Activated CD4-positive, alpha-beta T cell treated with anti-CD3 and anti-CD28 coated beads, Interleukin-2, Interleukin-6, amounts not matched to agents 100 ng/mL and 50 ng/mL, durations not matched to agents 16 hours and 8 hours (primary cell): Measurements from ENCODE around the gene TNNC1.

Experiments
- DNase-seq: peaks from one replicate; pipeline ENCODE4 v3.0.0-alpha.2; 2020

Gene TNNC1

DNA sequence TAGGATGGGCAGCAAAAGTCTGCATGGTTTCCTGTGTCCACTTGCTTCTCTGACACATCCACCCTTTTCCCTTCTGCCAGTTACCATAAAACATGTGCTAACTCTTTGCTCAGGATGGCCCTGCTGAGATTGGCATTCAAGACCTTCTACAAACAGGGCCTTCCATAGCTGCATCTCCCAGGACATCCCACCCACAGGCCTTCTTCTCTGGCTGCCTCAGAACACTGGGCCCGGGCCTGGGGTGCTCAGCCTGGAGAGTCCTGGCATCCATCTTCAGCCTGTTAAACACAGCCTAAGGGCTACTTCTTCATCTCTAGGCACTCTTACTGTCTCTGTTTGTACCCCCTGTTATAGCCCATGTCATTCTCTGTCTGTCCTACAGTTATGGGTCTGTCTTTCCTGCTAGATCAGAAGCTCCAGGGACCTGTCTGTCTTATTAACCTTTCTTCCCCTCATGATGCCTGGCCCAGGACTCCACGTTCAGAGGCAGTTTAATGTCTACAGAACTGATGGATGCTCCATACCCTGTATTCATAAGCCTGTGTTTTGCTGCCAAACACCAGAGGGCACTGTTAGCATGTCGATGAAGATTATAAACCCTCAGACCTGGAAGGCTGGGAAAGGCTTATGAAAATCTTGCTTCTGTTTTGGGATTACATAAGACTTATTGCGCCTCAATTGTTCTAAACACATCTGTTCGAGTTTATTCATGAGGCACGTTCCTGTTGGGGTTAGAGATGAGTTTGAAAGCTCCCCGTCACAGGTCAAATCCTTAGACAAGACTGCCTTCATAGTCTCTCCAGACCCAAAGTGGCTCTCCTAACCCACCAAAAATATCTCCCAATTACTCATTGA lies 25.5 kb downstream of the TNNC1 start:
- peak; percentile 60 for DNase-seq

DNA sequence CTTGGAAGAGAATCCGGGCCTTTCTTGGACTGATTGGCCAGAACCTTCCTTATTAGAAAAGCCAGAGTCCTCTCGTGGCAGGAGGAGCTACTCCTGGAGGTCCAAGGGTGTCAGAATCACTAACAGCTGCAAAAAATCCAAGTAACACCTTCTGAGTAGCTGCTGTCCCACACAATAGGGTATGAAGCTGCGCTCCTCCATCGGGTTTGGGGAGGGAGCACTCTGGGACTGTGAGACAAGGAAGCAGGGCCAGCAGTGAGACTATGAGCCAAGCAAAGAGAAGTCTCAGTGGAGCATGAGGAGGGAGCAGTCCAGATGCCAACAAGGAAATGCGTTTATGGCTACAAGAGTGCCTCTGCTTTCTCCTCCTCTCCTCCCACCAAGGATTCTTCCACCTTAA lies 30.7 kb downstream of the TNNC1 start:
- DNase-seq = no peak

- no peak for DNase-seq
Measured at GRCh38 chr3:52422669-52423068, 31.2 kb downstream of the TNNC1 start.

- DNase-seq = no peak
Measured at GRCh38 chr3:52420388-52420787, 33.5 kb downstream of the TNNC1 start.

GRCh38 chr3:52415800-52416199 lies 38.0 kb downstream of the TNNC1 start:
- DNase-seq = no peak

DNA sequence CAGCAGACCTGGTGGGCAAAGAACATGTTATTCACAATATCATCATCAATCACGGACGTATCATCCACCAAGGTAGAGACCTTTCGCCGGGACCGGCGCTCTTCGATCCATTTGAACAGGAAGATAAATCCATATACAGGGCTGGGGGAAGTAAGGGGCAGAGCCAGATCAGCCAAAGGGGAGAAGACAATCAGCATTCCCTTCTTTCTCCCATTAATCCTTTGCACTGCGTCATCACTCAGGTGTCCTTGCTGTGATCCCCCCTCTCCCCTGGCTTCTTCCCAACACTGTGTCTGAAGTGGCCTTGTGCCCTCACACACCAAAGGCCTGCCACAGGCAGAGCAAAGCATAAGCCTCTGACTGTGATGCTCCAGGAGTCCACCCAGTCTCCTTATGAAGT lies 45.4 kb downstream of the TNNC1 start:
- no peak for DNase-seq

DNA sequence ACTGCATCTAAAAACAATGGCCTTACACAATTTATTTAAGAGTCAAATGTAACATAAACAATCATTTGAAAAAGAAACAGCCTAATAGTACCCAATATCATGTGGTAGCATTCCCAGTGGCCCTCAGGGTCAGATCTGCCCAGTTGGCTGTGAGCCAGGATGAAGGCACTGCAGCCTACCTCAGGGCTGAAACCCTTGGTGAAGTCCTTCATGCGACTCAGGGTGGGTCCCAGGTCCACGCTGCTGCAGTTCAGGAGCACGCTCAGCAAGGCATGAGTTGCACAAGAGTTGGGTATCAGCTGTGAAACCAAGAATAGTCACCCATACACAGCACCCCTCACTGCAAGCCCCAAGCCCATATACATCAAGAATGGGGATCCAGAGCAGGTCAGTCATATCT lies 46.1 kb downstream of the TNNC1 start:
- no peak for DNase-seq

GRCh38 chr3:52406791-52407510 lies 46.9 kb downstream of the TNNC1 start:
- no peak for DNase-seq

- no peak for DNase-seq
Measured at GRCh38 chr3:52406231-52406661, 47.6 kb downstream of the TNNC1 start.

DNA sequence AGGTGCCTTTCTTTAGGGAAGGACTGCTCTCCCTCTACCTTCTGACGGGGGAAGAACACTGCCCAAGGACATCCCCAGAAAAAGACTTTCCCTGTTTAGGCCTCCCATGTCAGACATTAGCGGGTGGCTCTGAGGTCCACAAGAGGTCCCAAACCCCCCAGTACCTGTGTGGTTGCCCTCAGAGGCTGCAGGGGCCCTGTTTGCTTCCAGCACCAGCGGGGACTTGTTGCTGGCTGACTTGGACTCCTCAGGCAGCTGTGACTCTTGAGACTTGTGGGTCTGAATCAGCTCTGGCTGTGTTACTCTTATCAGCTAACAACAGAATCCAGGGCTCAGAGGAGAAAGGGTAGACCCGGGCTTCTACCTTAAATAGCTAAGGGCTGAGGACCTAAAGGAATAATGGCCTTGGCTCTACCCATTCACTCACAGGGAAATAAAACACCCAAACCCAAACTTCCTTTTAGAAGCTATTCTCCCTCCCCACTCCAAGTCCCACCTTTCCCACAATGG lies 48.2 kb downstream of the TNNC1 start:
- DNase-seq = no peak

GRCh38 chr3:52405066-52405465 lies 48.8 kb downstream of the TNNC1 start:
- no peak for DNase-seq

GRCh38 chr3:52404391-52404790 lies 49.5 kb downstream of the TNNC1 start:
- DNase-seq = no peak

GRCh38 chr3:52403955-52404354 lies 49.9 kb downstream of the TNNC1 start:
- DNase-seq = no peak

DNA sequence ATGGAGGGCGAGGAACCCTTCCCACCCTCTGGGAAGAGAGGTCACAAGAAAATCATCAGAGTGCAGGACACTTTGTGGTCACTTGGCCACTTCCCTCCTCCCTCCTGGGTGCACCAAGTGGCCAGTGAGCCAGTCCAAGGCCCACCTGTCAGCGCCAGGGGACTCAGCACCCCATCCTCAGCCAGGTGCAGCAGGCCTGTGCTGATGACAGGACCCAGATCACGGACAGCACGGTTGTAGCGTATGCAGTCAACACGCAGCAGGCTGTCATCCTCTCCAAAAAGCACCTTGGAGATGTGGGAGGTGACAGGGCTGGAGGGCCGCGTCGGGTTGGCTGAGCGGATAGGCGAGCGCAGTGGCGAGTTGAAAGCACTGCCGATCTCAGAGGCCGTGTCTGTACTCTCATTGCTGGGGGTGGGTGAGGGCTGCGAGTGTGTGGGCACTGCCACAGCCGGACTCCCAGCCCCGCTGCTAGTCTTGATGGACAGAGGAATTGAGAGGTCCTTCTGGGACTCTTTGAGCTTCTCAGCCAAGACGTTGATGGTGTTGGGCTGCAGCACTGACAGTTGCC lies 50.5 kb downstream of the TNNC1 start:
- DNase-seq = no peak

DNA sequence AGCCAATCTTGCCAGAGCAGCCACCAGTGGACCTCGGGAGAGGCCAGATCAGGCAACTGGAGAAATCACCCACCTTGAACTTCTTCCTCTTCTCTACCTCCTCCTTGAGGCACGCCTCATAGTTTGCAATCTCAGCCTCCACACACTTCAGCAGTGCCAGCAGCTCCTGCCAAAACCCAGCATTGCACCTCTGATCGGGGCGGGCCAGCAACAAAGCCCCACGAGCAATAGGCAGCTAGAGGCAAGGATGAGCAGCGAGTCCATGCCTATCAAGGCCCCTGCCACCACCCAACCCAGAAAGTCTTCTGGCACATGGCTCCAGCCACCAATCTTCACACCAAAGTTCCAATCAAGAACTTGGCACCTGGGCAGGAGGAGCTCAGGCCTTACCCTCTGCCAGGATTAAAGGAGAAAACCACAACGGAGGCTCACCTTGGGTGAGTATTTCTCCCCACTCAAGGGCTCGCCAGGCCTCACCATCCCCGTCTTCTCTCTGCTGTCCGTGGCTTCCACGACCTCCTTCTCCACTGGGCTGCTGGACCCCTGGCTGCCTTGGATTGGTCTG lies 51.1 kb downstream of the TNNC1 start:
- no peak for DNase-seq

DNA sequence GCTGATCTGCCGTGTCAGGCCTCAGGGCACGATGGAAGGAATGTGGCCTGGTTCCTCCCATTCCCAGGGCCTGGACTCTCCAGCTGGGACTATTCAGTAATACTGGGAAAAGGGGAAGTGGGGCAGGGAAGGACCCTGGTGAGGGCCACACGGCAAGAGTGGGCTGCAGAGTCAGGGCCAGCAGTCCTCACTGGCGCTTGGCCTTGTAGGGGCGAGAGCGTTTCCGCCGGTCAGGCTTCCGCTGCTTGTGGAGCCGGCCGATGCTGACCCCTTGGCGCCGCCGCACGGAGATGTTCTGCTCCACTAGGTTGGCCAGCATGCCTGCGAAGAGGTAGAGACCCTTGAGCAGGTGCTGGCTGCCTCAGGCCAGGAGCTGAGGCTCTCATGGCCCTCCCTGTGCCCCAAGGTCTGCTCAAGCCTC lies 51.7 kb downstream of the TNNC1 start:
- DNase-seq = no peak

DNA sequence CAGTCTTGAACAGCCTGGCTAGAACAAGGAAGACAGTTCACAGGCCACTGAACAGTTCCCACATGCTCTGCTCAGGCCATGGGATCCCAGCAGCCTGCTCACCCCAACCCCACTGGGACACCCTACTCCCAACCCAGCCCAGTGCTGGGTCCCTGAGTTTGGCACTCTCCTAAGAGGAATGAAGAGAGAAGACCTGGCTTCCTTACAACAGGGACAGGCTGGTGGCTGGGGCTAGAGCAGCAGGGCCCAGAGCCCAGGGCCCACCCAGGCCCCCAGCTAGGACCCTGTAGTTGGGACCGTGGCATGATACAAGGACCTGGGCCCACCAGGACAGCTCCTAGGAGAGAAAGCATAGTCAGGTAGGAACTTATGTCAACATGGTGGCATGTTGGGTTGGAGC lies 52.3 kb downstream of the TNNC1 start:
- no peak for DNase-seq
